H1 (cell line): ENCODE results near the gene KIF25. TPM values are rescaled to one million over a fixed set of nuclear protein-coding genes. Genes with fewer than 3 reads are reported as not detected.

Experiments
- CTCF ChIA-PET: fragments of 300-600 bp; sonication (Branson Sonifier 250); formaldehyde crosslinking; loops from one replicate; lab custom pipeline; 2021; ENCODE audit not compliant: partially characterized antibody; lab: Charles Lee
- POLR2A ChIA-PET: fragments of 300-600 bp; sonication (Branson Sonifier 250); formaldehyde crosslinking; loops from one replicate; lab custom pipeline; 2021; ENCODE audit warnings: inconsistent platforms; ENCODE audit not compliant: partially characterized antibody; lab: Charles Lee
- DNase-seq, 2 experiments: peaks; one replicate each; pipeline versions ENCODE4 v3.0.0 to v3.0.0-alpha.2; 2010 to 2022; ENCODE audit warnings: low spot score in 2 of 2, low read depth in 1 of 2, mixed read lengths in 1 of 2
- FAIRE-seq: peaks from 2 replicates; lab custom pipeline; 2011; peaks lifted over from hg19 to GRCh38; lab: Jason Lieb, UNC
- H2AFZ ChIP-seq: 2 replicates; pipeline ENCODE4 v1.8.1; 2012; ENCODE audit warnings: low read length, inconsistent platforms
- H2AK5ac ChIP-seq: 2 replicates; pipeline ENCODE4 v1.6.1; 2013; ENCODE audit warnings: low read depth, low read length
- H2BK120ac ChIP-seq: replicated peaks from 2 replicates; pipeline ENCODE3; 2013; ENCODE audit warnings: low read depth, low read length, inconsistent platforms
- H2BK12ac ChIP-seq: 2 replicates; pipeline ENCODE4 v1.6.1; 2013; ENCODE audit warnings: low read depth, low read length
- H2BK15ac ChIP-seq: 2 replicates; pipeline ENCODE4 v1.6.1; 2013; ENCODE audit warnings: low read length
- H2BK20ac ChIP-seq: 2 replicates; pipeline ENCODE4 v1.6.1; 2013; ENCODE audit warnings: low read length
- H2BK5ac ChIP-seq: 2 replicates; pipeline ENCODE4 v1.6.1; 2013; ENCODE audit warnings: low read depth, low read length
- H3K14ac ChIP-seq: 2 replicates; pipeline ENCODE4 v1.6.1; 2013; ENCODE audit warnings: inconsistent platforms; ENCODE audit not compliant: insufficient read length
- H3K18ac ChIP-seq: 2 replicates; pipeline ENCODE4 v1.6.1; 2013; ENCODE audit warnings: low read length; ENCODE audit errors: extremely low read depth
- H3K23ac ChIP-seq: 2 replicates; pipeline ENCODE4 v1.6.1; 2013; ENCODE audit warnings: inconsistent platforms; ENCODE audit not compliant: insufficient read length
- H3K23me2 ChIP-seq: 2 replicates; pipeline ENCODE4 v1.6.1; 2013; ENCODE audit warnings: low read depth, low read length
- H3K27ac ChIP-seq: 2 replicates; pipeline ENCODE4 v1.6.1; 2011; ENCODE audit warnings: low read depth, low read length, inconsistent platforms
- H3K27me3 ChIP-seq, 4 experiments: replicated peaks in 1 of 4; 1 replicate in 1 of 4; 2 replicates in 3 of 4; pipeline versions ENCODE4 v1.6.1 to v1.8.1; 2011 to 2013; ENCODE audit warnings: low read length in 3 of 4, mild to moderate bottlenecking in 3 of 4, inconsistent platforms in 2 of 4, mixed read lengths in 2 of 4, moderate library complexity in 1 of 4; ENCODE audit not compliant: control insufficient read depth in 3 of 4, insufficient read depth in 3 of 4; ENCODE audit errors: extremely low read depth in 1 of 4
- H3K36me3 ChIP-seq, 4 experiments: 2 replicates each; pipeline versions ENCODE4 v1.6.1 to v1.8.1; 2011 to 2013; ENCODE audit warnings: mild to moderate bottlenecking in 4 of 4, low read length in 3 of 4, moderate library complexity in 2 of 4, control low read depth in 1 of 4, inconsistent platforms in 1 of 4; ENCODE audit not compliant: insufficient read depth in 4 of 4, control insufficient read depth in 2 of 4
- H3K4ac ChIP-seq: replicated peaks from 2 replicates; pipeline ENCODE3; 2013; ENCODE audit warnings: low read length, low read depth, mixed read lengths, inconsistent platforms; ENCODE audit not compliant: insufficient read length
- H3K4me1 ChIP-seq, 4 experiments: replicated peaks in 1 of 4; 1 replicate in 1 of 4; 2 replicates in 3 of 4; pipeline versions ENCODE4 v1.6.1 to v1.8.1; 2011 to 2013; ENCODE audit warnings: low read length in 3 of 4, inconsistent platforms in 2 of 4, mixed read lengths in 1 of 4; ENCODE audit not compliant: insufficient read depth in 4 of 4, control insufficient read depth in 3 of 4
- H3K4me2 ChIP-seq, 2 experiments: 2 replicates each; pipeline versions ENCODE4 v1.6.1 to v1.8.1; 2011 to 2013; ENCODE audit warnings: low read depth in 2 of 2, low read length in 2 of 2, control low read depth in 1 of 2, inconsistent platforms in 1 of 2, mild to moderate bottlenecking in 1 of 2; ENCODE audit not compliant: insufficient read depth in 1 of 2
- H3K4me3 ChIP-seq, 4 experiments: fragments of 200-600, 300-600 bp in 1 of 4; sonication (generic), shearing (Covaris generic), sonication (Bioruptor Twin) in 1 of 4; 2 replicates each; pipeline versions ENCODE4 v1.5.1 to v1.8.1; 2011 to 2016; ENCODE audit warnings: low read length in 4 of 4, low read depth in 3 of 4, control low read depth in 2 of 4, inconsistent platforms in 2 of 4, mild to moderate bottlenecking in 2 of 4, mixed read lengths in 1 of 4, moderate library complexity in 1 of 4; ENCODE audit not compliant: insufficient read depth in 2 of 4; ENCODE audit errors: extremely low read depth in 1 of 4
- H3K56ac ChIP-seq: replicated peaks from 2 replicates; pipeline ENCODE3; 2013; ENCODE audit warnings: low read depth, mild to moderate bottlenecking, mixed read lengths, low read length, inconsistent platforms; ENCODE audit not compliant: insufficient read length
- H3K79me1 ChIP-seq: 2 replicates; pipeline ENCODE4 v1.6.1; 2013; ENCODE audit warnings: low read depth, low read length, control low read depth
- H3K79me2 ChIP-seq, 2 experiments: 2 replicates each; pipeline versions ENCODE4 v1.6.1 to v1.8.1; 2012 to 2013; ENCODE audit warnings: low read length in 2 of 2, mild to moderate bottlenecking in 2 of 2, inconsistent platforms in 1 of 2; ENCODE audit not compliant: insufficient read depth in 2 of 2, control insufficient read depth in 1 of 2
- H3K9ac ChIP-seq, 4 experiments: replicated peaks in 1 of 4; 1 replicate in 1 of 4; 2 replicates in 3 of 4; pipeline versions ENCODE4 v1.6.1 to v1.8.1; 2011 to 2013; ENCODE audit warnings: low read depth in 3 of 4, low read length in 3 of 4, control low read depth in 2 of 4, mild to moderate bottlenecking in 2 of 4, moderate library complexity in 2 of 4, inconsistent platforms in 1 of 4; ENCODE audit errors: extremely low read depth in 1 of 4
- H3K9me3 ChIP-seq, 2 experiments: 2 replicates each; pipeline versions ENCODE4 v1.6.1 to v1.8.1; 2012 to 2013; ENCODE audit warnings: mild to moderate bottlenecking in 2 of 2, moderate library complexity in 2 of 2, control low read depth in 1 of 2, inconsistent platforms in 1 of 2, low read depth in 1 of 2, low read length in 1 of 2, mixed read lengths in 1 of 2; ENCODE audit not compliant: insufficient read depth in 2 of 2
- H4K20me1 ChIP-seq, 2 experiments: replicated peaks in 1 of 2; 2 replicates each; pipeline versions ENCODE3 to v1.8.1; 2011 to 2013; ENCODE audit warnings: inconsistent platforms in 2 of 2, low read length in 2 of 2, mild to moderate bottlenecking in 1 of 2; ENCODE audit not compliant: insufficient read depth in 2 of 2, control insufficient read depth in 1 of 2
- H4K5ac ChIP-seq: 2 replicates; pipeline ENCODE4 v1.6.1; 2013; ENCODE audit warnings: low read length, low read depth, mixed read lengths, inconsistent platforms; ENCODE audit not compliant: insufficient read length
- H4K8ac ChIP-seq: 2 replicates; pipeline ENCODE4 v1.8.0; 2013; ENCODE audit warnings: mild to moderate bottlenecking, moderate library complexity, low read length, inconsistent platforms; ENCODE audit not compliant: insufficient read depth; ENCODE audit errors: extremely low read depth
- H4K91ac ChIP-seq: replicated peaks from 2 replicates; pipeline ENCODE3; 2013; ENCODE audit warnings: low read length, mixed read lengths, inconsistent platforms; ENCODE audit not compliant: insufficient read length
- CBX8 ChIP-seq: fragments of 300-800, 300-1000 bp; sonication (generic); IDR thresholded peaks from 2 replicates; pipeline ENCODE4 v1.7.1; 2016; ENCODE audit warnings: low read depth, low read length, borderline replicate concordance
- JUN ChIP-seq: IDR thresholded peaks from 2 replicates; pipeline ENCODE4 v1.6.1; 2011; ENCODE audit warnings: low read depth, mild to moderate bottlenecking, improper control_type of control experiment, low read length
- TEAD4 ChIP-seq: IDR thresholded peaks from 2 replicates; pipeline ENCODE4 v1.6.1; 2012; ENCODE audit warnings: low read depth, low read length, inconsistent platforms, mixed read lengths
- WGBS, 2 experiments: shearing (Covaris generic) in 1 of 2; methylation state at CpG; one replicate each; pipeline versions ENCODE4 v1.1.6 to v1.1.7; 2013 to 2015; ENCODE audit warnings: low lambda C conversion rate in 2 of 2, mixed read lengths in 2 of 2, inconsistent platforms in 1 of 2, low coverage in 1 of 2, missing lambda C conversion rate in 1 of 2; ENCODE audit not compliant: insufficient replicate concordance in 2 of 2, insufficient coverage in 1 of 2, insufficient read length in 1 of 2; ENCODE audit errors: extremely low coverage in 1 of 2, missing lambda C conversion rate in 1 of 2; 5-methylcytosine and 5-hydroxymethylcytosine counted together
- polyA plus RNA-seq, 7 experiments: library from polyadenylated mRNA; depleted of rRNA in 3 of 7; stranded (reverse) in 5 of 7; unstranded in 2 of 7; fragments of >200 nt in 5 of 7; fragments of 200-250 nt in 2 of 7; gene quantifications; 1 replicate in 5 of 7; 2 replicates in 1 of 7; 4 replicates in 1 of 7; pipeline versions ENCODE4 v1.2.1 to v1.2.3, GENCODE V29; 2011 to 2013; ENCODE audit warnings: missing spikeins in 2 of 7, mixed read lengths in 2 of 7
- total RNA-seq: library from RNA; stranded (reverse); fragmentation: NEBNext Ultra II Directional; extraction: Animal tissue kit (Norgen Biotek cat#: 25700); gene quantifications from 2 replicates; pipeline ENCODE4 v1.2.1, GENCODE V29; 2021

KIF25 gene
- total and polyA plus RNA-seq, 2 of the 8 experiments (the other 6 are each of a cell fraction or from before 2014, with no cell fraction given): 1.5 to 2.0 TPM

DNA sequence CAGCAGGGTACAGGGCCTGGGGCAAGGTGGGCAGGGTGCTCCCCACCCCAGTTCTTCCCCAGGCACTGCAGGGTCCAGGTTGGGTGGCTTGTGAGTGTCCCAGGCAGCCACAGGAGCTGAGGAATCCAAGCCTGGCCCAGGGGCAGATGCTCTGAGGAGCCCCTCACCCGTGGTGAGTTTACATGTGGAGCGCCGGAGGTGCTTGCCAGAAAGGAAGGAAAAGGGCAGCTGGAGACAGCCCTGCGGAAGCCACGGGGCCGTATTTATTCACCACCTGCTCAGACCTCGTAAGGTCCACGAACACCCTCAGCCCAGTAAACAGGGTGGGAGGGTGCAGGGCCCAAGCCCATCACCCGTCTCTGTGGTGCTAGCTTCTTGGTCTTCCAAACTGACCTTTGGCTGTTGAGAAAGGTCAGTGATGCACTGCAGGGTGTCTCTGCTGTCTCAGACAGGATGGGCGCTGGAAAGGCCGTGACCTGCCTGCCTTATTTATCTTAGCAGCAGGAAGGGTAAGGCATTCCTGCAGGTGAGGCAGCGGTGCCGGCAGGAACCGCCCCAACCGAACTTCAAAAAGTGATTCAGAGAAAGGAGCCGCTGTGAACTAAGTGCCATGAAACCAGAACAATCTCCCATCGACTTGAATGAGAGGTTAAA lies 85.5 kb downstream of the KIF25 start:
- H3K79me1 ChIP-seq: no peaks in the 10 kb centered on the region
- no peaks in the 10 kb centered on the region for H3K23me2 ChIP-seq
- H3K4ac ChIP-seq: no peak overlapping the region
- no peak overlapping the region for H2AFZ ChIP-seq
- H3K4me2 ChIP-seq: no peak overlapping the region
- H2AK5ac ChIP-seq: no peak overlapping the region
- H3K27ac ChIP-seq: no peak overlapping the region
- no peak overlapping the region; the same call in 1 of the 2 replicates for H4K8ac ChIP-seq
- H3K79me2 ChIP-seq: no peaks in the 10 kb centered on the region
- DNase-seq: no peak
- TF ChIP-seq CBX8 (no peak), TEAD4 (no peak), JUN (no peak)
- ChIA-PET POLR2A (no interaction called here), CTCF (interaction anchor here (1.2 to 2.1 kb wide), 3 partner anchors 9 to 21 kb away, joined by 3 to 7 read pairs (median 3); no protein-coding TSS in a partner anchor)
- H4K5ac ChIP-seq: no peak overlapping the region
- H3K23ac ChIP-seq: no peak overlapping the region
- H3K9me3 ChIP-seq: no peaks in the 10 kb centered on the region
- H3K27me3 ChIP-seq: no peaks in the 10 kb centered on the region
- no peak overlapping the region for H2BK5ac ChIP-seq
- H3K18ac ChIP-seq: no peak overlapping the region
- H3K9ac ChIP-seq: no peak overlapping the region
- H2BK15ac ChIP-seq: no peak overlapping the region
- H2BK12ac ChIP-seq: no peak overlapping the region
- no peak overlapping the region for H3K14ac ChIP-seq
- H4K91ac ChIP-seq: no peak overlapping the region
- FAIRE-seq: no peak
- H2BK20ac ChIP-seq: no peak overlapping the region
- no peak overlapping the region for H2BK120ac ChIP-seq
- H3K36me3 ChIP-seq: no peaks in the 10 kb centered on the region
- WGBS, 2 experiments: 77% methylated on average over 16 of the region's 17 CpGs; no CpG with 5 or more reads in 1 of the 2 experiments
- H3K4me1 ChIP-seq: peaks cover 0 to 15% (median 4%) of the 10 kb centered on the region in 4 experiments; a peak in 3 of 7 replicates
- H3K4me3 ChIP-seq: no peak overlapping the region
- no peaks in the 10 kb centered on the region for H4K20me1 ChIP-seq
- no peak overlapping the region for H3K56ac ChIP-seq
